Fibroblast of peridontal ligament (primary cell): ENCODE measurements around the gene VASP.

Experiments
- DNase-seq: peaks from one replicate; pipeline ENCODE4 v3.0.0-alpha.2; 2010; ENCODE audit errors: extremely low read depth

The VASP gene

GRCh38 chr19:45515081-45515624, 7.9 kb downstream of the VASP start:
- DNase-seq = no peak

- no peak for DNase-seq
Observed at GRCh38 chr19:45515807-45516401, 8.6 kb downstream of the VASP start.

DNA sequence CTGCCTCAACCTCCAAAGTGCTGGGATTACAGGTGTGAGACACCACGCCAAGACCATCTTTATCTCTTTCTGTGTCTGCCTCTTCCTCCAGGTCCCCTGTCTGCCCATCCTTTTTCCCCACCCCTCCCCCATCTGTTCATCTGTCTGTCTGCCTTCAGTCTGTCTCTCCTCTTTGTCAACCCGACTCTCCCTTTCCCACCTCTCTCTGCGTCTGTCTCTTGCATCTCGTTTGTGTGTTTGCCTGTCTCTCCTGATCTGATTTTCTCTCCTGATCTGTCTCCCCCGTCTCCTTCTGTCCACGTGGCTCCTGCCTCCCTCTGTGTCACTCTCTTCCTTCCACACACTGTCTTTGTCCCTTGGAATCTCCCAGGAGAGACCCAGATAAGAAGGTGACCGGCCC, 10.0 kb downstream of the VASP start:
- DNase-seq = no peak

DNA sequence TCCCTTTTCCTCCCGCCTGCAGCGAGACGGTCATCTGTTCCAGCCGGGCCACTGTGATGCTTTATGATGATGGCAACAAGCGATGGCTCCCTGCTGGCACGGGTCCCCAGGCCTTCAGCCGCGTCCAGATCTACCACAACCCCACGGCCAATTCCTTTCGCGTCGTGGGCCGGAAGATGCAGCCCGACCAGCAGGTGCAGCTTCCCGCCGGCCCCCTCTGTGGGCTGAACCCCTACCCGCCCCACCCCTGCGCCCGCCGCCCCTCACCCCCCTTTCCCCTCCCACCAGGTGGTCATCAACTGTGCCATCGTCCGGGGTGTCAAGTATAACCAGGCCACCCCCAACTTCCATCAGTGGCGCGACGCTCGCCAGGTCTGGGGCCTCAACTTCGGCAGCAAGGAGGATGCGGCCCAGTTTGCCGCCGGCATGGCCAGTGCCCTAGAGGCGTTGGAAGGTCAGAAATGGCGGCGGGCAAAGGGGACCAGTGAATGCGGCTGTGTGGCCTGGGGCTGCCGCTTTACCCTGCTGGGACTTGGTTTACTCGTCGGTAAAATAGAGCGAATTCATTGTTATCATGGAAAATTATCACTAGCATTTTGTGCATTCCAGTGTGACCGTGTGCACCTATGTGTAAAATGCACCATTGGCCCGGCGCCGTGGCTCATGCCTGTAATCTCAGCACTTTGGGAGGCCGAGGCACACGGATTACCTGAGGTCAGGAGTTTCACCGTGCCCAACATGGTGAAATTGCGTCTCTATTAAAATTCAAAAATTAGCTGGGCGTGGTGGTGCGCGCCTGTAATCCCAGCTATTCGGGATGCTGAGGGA, 10.6 kb downstream of the VASP start:
- no peak for DNase-seq

DNA sequence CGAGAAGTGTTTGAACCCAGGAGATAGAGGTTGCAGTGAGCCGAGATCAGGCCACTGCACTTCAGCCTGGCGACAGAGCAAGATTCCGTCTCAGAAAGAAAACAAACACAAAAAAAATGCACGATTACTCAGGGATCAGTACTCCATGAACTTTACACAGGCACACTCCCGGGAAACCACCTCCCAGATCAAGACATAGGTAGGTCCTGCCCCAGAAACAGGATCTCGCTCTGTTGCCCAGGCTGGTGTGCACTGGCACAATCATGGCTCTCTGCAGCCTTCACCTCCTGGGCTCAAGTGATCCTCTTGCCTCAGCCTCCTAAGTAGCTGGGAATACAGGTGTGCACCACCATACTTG, 11.2 kb downstream of the VASP start:
- DNase-seq = no peak

- no peak for DNase-seq
Observed at GRCh38 chr19:45522010-45522941, 15.0 kb downstream of the VASP start.

GRCh38 chr19:45523642-45524256, 16.5 kb downstream of the VASP start:
- peak; percentile 89 for DNase-seq

- no peak for DNase-seq
Observed at GRCh38 chr19:45524575-45525129, 17.4 kb downstream of the VASP start.

DNA sequence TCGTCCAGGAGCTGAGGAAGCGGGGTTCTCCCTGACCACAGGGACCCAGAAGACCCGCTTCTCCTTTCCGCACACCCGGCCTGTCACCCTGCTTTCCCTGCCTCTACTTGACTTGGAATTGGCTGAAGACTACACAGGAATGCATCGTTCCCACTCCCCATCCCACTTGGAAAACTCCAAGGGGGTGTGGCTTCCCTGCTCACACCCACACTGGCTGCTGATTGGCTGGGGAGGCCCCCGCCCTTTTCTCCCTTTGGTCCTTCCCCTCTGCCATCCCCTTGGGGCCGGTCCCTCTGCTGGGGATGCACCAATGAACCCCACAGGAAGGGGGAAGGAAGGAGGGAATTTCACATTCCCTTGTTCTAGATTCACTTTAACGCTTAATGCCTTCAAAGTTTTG, 18.9 kb downstream of the VASP start:
- peak; percentile 31 for DNase-seq

DNA sequence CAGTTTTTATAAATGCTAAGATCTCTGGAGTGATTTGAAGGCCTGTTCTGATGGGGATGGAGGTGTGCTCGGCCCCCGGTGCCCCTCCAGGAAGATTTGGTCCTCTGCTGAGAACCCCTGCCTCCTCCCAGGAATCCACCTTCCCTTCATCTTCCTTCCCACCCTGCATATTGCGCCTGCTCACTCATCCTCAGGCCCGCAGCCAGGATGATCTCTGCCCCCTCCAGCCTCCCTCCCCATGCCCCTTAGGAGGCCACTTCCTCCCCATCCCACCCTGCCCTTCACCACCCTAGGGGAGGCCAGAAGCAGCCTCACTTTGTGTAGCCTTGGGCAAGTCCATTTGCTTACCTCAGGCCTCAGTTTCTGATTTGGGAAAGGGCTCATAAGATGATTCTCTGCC, 19.7 kb downstream of the VASP start:
- no peak for DNase-seq

DNA sequence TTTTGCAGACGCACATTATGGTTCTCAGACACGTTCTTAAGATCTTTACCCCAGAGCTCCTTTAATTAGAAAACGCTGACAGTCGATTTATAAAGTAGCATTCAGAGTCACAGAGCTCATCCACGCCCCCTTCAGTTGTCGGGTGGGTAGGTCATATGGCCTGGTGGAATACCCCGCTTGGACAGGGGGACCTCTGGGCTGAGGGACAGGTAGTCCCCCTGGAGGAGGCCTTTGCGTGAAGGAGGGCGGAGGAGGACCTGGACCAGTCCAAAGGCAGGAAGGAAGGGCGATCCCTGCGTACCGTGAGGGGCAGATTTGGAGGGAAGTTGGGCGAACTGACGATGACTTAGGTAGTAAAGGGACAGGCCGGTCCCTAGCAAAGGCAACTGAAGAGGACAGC, 20.5 kb downstream of the VASP start:
- no peak for DNase-seq

- no peak for DNase-seq
Observed at GRCh38 chr19:45528149-45528743, 21.0 kb downstream of the VASP start.

DNA sequence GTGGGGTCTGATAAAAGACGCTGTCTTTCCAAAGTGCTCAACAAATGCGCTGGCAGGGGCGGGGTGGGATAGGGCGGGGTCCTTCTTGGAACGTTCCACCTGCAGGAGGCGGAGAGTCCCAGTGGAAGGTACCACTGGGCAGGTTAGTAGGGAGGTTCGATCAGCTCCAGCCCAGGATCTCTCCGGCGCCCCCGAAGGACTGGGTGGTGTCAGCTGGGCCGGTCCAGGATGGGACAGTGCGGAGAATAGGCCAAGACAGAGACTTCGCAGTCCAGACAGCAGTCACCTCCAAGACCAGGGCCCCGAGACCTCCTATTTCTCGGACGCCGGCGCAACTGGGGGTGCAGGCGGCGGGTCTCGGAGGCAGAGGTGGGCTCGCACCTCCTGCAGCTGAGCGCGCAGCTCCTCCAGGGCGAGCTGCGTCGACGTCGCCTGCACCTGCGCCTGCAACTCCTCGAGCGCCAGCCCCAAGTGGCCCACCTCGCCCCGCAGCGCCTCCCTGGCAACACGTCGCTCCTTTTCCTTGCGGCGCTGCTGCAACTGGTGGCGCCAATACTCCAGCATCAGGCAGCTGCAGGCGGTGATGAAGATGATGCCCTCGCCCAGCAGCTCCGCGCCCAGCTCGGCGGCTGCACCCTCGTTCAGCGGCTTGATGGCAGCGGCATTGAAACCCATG, 21.6 kb downstream of the VASP start:
- DNase-seq = no peak

GRCh38 chr19:45529420-45529785, 22.1 kb downstream of the VASP start:
- DNase-seq = no peak

DNA sequence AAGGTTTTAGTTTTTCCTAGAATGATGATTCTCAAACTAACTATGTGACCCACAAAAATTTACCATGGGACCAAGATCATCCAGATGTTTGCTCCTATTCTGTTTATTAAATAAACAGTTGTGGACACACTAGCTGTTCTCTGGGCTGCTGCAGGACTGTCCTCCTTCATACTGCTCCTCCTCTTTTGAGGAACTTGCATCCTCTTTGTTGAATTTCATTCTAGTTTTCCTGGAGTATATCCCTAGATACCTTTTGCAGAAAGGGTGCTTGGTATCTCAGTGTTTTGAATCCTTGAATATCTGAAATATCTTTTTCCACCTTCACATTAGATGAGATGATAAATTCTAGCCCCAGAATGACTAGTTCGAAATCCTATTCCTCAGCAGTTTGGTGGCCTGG, 24.1 kb downstream of the VASP start:
- DNase-seq = no peak

GRCh38 chr19:45539459-45539858, 32.2 kb downstream of the VASP start:
- DNase-seq = no peak

- no peak for DNase-seq
Observed at GRCh38 chr19:45542234-45542668, 35.0 kb downstream of the VASP start.

DNA sequence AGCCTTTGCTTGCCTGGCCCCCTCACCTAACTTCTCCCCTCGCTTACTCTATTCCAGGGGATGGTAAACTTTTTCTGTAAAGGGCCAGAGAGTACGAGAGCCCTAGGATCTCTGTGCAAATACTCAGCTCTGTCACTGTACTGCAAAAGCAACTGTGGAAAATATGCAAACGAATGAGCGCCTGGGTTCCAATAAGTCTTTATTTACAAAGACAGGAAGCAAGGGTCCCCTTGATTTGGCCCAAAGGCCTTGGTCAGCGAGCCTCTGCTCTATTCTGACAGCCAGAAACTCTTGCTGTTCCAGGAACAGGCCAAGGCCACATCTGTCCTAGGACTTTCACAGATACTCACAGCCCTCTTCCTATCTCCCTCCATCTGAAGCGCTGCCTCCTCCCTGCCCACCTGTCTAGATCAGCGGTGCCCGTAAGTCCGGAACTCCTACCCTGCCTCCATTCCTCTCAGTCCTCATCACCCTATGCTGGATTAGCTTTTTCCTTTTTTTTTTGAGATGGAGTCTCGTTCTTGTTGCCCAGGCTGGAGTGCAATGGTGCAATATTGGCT, 40.0 kb downstream of the VASP start:
- no peak for DNase-seq

- DNase-seq = peak; percentile 41
Observed at GRCh38 chr19:45547965-45548609, 40.8 kb downstream of the VASP start.

DNA sequence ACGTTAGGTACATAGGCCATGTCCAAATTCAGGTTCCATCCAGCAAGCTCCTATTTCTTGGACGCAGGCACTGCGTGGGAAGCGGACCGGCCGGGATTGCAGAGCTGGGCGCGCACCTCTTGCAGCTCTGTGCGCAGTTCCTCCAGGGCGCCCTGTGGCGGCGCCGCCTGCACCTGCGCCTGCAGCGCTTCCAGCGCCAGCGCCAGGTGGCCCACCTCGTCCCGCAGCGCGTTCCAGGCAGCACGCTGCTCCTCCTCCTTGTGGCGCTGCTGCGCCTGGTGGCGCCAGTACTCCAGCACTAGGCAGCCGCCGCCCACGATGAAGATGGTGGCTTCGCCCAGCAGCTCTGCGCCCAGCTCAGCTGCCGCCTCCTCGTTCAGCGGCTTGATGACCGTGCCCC, 46.2 kb downstream of the VASP start:
- DNase-seq = no peak
